ENCODE data around the gene RHCE.
"Not testable (repeated sequence)": the region's sequence is repeated elsewhere in the genome, so short reads cannot be mapped to it uniquely, and the experiment has no call there.

The RHCE gene

GRCh38 chr1:25420715-25421114 lies at the start of gene RHCE:
Gene RHCE (minus strand): TSS chr1:25420825. CDS start chr1:25420786, 39 bp downstream.
- not testable (repeated sequence) for DNase-seq

- DNase-seq, result no peak
These were observed 48.6 kb upstream of the RHCE start for GRCh38 chr1:25469177-25469576.

GRCh38 chr1:25468033-25468432 lies 47.4 kb upstream of the RHCE start:
- DNase-seq, result no peak

GRCh38 chr1:25467616-25468015 lies 47.0 kb upstream of the RHCE start:
- DNase-seq, result no peak

GRCh38 chr1:25467193-25467592 lies 46.6 kb upstream of the RHCE start:
- DNase-seq, result no peak

GRCh38 chr1:25462732-25463131 lies 42.1 kb upstream of the RHCE start:
- DNase-seq, result no peak

GRCh38 chr1:25461849-25462248 lies 41.2 kb upstream of the RHCE start:
- no peak for DNase-seq

GRCh38 chr1:25460816-25461215 lies 40.2 kb upstream of the RHCE start:
- not testable (repeated sequence) for DNase-seq

GRCh38 chr1:25460020-25460419 lies 39.4 kb upstream of the RHCE start:
- DNase-seq, result no peak

- no peak for DNase-seq
These were observed 38.1 kb upstream of the RHCE start for GRCh38 chr1:25458541-25459298.

- no peak for DNase-seq
These were observed 35.9 kb upstream of the RHCE start for GRCh38 chr1:25456502-25456901.

GRCh38 chr1:25451908-25452307 lies 31.3 kb upstream of the RHCE start:
- DNase-seq, result no peak

- DNase-seq, result no peak
These were observed 30.3 kb upstream of the RHCE start for GRCh38 chr1:25450891-25451290.

GRCh38 chr1:25447547-25447946 lies 26.9 kb upstream of the RHCE start:
- DNase-seq, result no peak

GRCh38 chr1:25445993-25446538 lies 25.4 kb upstream of the RHCE start:
- no peak for DNase-seq

GRCh38 chr1:25444604-25445003 lies 24.0 kb upstream of the RHCE start:
- DNase-seq, result not testable (repeated sequence)

GRCh38 chr1:25443030-25443699 lies 22.5 kb upstream of the RHCE start:
- no peak for DNase-seq

GRCh38 chr1:25442178-25442577 lies 21.6 kb upstream of the RHCE start:
- no peak for DNase-seq

GRCh38 chr1:25439287-25439686 lies 18.7 kb upstream of the RHCE start:
- DNase-seq, result no peak

- DNase-seq, result no peak
These were observed 17.0 kb upstream of the RHCE start for GRCh38 chr1:25437672-25438071.

GRCh38 chr1:25435397-25436108 lies 14.9 kb upstream of the RHCE start:
- no peak for DNase-seq

- DNase-seq, result no peak
These were observed 13.0 kb upstream of the RHCE start for GRCh38 chr1:25433389-25434186.

All from activated CD8-positive, alpha-beta memory T cell treated with anti-CD3 and anti-CD28 coated beads, Interleukin-2, amount 50 U/mL, for 4 hours (primary cell).